GM12873 (cell line): ENCODE results near the gene EN1.

Source experiments
- TF ChIP-seq, protein P1 (sequence below): IDR thresholded peaks from 2 replicates; pipeline ENCODE4 v1.5.1; 2012; ENCODE audit warnings: low read depth, mild to moderate bottlenecking, moderate library complexity, low read length, control low read depth; ENCODE audit not compliant: insufficient read depth; ENCODE audit errors: missing control alignments

EN1 gene

GRCh38 chr2:118846953-118847761 lies at the start of gene EN1:
EN1 (minus strand) TSS chr2:118847648; CDS start chr2:118847167, 481 bp downstream.
- TF ChIP-seq, protein P1, sequence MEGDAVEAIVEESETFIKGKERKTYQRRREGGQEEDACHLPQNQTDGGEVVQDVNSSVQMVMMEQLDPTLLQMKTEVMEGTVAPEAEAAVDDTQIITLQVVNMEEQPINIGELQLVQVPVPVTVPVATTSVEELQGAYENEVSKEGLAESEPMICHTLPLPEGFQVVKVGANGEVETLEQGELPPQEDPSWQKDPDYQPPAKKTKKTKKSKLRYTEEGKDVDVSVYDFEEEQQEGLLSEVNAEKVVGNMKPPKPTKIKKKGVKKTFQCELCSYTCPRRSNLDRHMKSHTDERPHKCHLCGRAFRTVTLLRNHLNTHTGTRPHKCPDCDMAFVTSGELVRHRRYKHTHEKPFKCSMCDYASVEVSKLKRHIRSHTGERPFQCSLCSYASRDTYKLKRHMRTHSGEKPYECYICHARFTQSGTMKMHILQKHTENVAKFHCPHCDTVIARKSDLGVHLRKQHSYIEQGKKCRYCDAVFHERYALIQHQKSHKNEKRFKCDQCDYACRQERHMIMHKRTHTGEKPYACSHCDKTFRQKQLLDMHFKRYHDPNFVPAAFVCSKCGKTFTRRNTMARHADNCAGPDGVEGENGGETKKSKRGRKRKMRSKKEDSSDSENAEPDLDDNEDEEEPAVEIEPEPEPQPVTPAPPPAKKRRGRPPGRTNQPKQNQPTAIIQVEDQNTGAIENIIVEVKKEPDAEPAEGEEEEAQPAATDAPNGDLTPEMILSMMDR, result no peak

DNA sequence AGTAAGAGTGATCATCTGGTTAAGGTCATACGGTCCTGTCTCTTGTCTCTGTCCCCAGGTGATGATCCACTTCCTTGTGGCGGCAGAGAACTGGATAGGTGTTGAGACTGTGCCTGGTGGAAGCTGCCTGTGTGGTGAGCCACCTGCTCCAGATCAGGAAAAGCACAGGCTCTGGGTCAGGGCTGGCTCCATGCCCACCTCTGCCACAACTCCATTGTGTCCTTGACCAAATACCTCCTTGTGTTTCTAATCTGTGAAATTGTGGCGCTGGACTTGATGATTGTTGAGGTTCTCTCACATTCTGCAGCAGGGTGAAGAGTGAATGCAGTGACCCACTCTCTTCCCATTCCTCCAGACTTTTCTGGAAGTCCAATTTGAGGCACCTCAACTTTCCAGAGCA lies 45.7 kb upstream of the EN1 start:
- TF ChIP-seq, protein P1, result no peak

DNA sequence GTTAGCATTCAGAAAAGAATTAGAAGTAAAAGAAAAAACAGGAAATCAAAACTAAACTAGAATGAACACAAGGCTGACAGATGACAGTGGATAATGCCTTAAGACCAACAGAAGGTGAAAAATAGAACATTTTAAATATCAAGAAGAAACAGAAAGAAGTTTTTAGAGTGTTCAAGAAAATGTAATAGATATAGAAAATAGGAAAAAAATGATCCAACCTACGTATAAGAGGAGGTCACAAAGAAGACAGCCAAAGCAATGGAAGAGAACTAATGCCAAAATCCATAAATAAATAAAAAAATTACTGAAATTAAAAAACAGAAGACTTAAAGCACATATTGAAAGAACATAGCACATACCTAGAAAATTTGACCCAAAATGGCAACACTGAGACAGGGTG lies 42.5 kb upstream of the EN1 start:
- TF ChIP-seq, protein P1, result no peak

DNA sequence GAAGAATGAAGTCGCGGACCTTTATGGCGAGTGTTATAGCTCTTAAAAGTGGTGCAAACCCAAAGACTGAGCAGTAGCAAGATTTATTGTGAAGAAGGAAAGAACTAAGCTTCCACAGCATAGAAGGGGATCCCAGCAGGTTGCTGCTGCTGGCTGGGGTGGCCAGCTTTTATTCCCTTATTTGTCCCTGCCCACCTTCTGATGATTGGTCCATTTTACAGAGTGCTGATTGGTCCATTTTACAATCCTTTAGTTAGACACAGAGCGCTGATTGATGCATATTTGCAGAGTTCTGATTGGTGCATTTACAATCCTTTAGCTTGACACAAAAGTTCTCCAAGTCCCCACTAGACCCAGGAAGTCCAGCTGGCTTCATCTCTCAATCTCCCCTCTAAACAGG lies 36.3 kb upstream of the EN1 start:
- TF ChIP-seq, protein P1, result no peak

DNA sequence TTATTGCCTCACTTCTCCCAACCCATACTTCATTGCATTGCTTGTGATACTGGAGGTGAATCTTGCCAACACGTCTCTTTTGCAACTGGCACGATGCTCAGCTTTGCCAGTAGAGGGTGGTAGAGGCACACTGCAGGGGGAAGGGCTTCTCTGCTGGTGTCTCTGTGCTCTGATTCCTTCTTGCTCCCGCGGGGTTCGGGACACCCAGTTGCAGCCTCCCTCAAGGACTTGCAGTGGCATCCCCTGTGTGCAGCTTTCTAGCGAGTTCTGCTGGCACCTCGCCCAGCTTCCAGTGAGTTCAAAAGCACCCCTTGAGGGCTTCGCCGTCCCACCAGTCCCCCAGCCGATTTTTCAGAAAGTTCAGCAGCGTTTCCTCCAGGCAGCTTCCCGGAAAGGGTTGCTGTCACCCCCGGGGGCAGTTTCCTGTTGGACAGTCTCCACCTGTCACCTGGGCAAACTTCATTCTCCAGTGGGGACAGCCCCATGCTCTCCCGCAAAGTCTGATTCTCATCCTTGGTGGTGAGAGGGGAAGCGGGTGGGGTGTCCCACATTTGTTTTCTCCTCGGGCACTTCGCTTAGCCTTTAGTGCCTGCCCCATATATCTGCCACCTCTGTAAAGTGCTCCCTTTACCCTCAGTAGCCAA lies 35.4 kb upstream of the EN1 start:
- TF ChIP-seq, protein P1, result peak; percentile 100

- TF ChIP-seq, protein P1, result peak; percentile 88
These were observed 34.2 kb upstream of the EN1 start for GRCh38 chr2:118881490-118882129.

DNA sequence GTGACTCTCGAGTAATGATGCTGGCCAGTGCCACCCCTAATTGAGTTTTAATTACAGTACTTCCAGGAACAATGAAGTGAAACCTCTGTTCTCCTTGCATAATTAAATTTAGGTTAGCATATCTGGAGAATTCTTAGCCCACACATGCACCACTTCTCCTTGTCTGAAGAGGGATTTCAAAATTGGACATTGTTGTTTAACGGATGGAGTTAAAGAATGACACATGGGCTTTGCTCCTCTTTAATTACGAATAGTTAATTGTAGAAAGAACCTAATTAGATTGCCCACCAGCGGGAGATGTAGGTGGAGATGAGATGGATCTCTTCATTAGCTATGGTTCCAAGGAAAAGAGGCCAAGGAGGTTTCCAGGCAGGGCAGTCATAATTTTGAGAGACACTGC lies 33.1 kb upstream of the EN1 start:
- TF ChIP-seq, protein P1, result no peak
